SK-N-MC (cell line): ENCODE data around the gene CMTM3.
"Not testable (repeated sequence)": the region's sequence is repeated elsewhere in the genome, so short reads cannot be mapped to it uniquely, and the experiment has no call there.

ENCODE experiments used
- EZH2 ChIP-seq: fragments of 200-600 bp; sonication (generic); IDR thresholded peaks from one replicate; pipeline ENCODE4 v1.6.1; 2017; ENCODE audit warnings: antibody characterized with exemption
- FOXP2 ChIP-seq: optimal IDR thresholded peaks from 2 replicates; pipeline ENCODE3; 2011; ENCODE audit warnings: mild to moderate bottlenecking, moderate library complexity; ENCODE audit not compliant: insufficient read depth; ENCODE audit errors: extremely low read length, control extremely low read depth
- POLR2AphosphoS5 ChIP-seq: IDR thresholded peaks from 2 replicates; pipeline ENCODE4 v1.6.1; 2012; ENCODE audit warnings: mild to moderate bottlenecking, low read depth, low read length, borderline replicate concordance

- TF ChIP-seq POLR2AphosphoS5, EZH2, FOXP2: not testable (repeated sequence)
These were observed 23.3 kb downstream of the CMTM3 start for GRCh38 chr16:66627611-66628378.
